Measurements from ENCODE around the gene ATF3. TPM values are rescaled to one million over a fixed set of nuclear protein-coding genes. Genes with fewer than 3 reads are reported as not detected.

The ATF3 gene
- total RNA-seq, 1 donor from 2014 or later, result 28.9 TPM

DNA sequence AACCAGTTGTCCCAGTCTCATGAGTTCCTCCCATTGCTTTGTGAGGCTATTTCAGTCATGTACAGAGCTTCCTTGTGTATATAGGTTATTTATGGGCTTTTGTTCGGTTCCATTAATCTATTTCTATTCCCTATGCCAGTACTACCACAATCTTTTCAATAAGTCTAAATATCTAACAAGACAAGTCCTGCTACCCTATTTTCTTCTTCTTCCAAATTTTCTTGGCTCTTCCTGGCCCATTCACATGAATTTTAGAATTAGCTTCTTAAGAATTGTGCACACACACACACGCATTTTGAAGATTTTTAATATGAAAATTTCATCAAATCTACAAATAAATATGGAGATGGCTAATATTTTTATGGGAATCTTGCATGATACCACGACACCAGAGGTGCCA lies 33.8 kb upstream of the ATF3 start:
- no peaks in the 10 kb centered on the region for H3K9me3 ChIP-seq
- no peaks in the 10 kb centered on the region for H3K36me3 ChIP-seq
- no peak overlapping the region for H3K27ac ChIP-seq
- no peaks in the 10 kb centered on the region for H3K4me1 ChIP-seq
- TF ChIP-seq CTCF (IDR thresholded peaks at IDR 0.05), result no peak
- intact Hi-C loops (cut with DNase I), result no loop called here
- no peak overlapping the region for H3K4me3 ChIP-seq
- ATAC-seq (no peak), DNase-seq (no peak)
- no peaks in the 10 kb centered on the region for H3K27me3 ChIP-seq

GRCh38 chr1:212575333-212575732 lies 33.2 kb upstream of the ATF3 start:
- TF ChIP-seq CTCF (IDR thresholded peaks at IDR 0.05), result no peak
- Histone ChIP-seq H3K4me1 (no peaks in the 10 kb centered on the region), H3K27ac (no peak overlapping the region), H3K27me3 (no peaks in the 10 kb centered on the region), H3K4me3 (no peak overlapping the region), H3K36me3 (no peaks in the 10 kb centered on the region), H3K9me3 (no peaks in the 10 kb centered on the region)
- intact Hi-C loops (cut with DNase I), result no loop called here
- DNase-seq, result no peak
- no peak for ATAC-seq

- DNase-seq (no peak), ATAC-seq (no peak)
- intact Hi-C loops (cut with DNase I), result no loop called here
- no peaks in the 10 kb centered on the region for H3K9me3 ChIP-seq
- H3K36me3 ChIP-seq, result no peaks in the 10 kb centered on the region
- H3K4me3 ChIP-seq, result no peak overlapping the region
- TF ChIP-seq CTCF (IDR thresholded peaks at IDR 0.05), result no peak
- H3K4me1 ChIP-seq, result no peaks in the 10 kb centered on the region
- H3K27ac ChIP-seq, result no peak overlapping the region
- no peaks in the 10 kb centered on the region for H3K27me3 ChIP-seq
These were observed 30.5 kb upstream of the ATF3 start for GRCh38 chr1:212578041-212578440.

DNA sequence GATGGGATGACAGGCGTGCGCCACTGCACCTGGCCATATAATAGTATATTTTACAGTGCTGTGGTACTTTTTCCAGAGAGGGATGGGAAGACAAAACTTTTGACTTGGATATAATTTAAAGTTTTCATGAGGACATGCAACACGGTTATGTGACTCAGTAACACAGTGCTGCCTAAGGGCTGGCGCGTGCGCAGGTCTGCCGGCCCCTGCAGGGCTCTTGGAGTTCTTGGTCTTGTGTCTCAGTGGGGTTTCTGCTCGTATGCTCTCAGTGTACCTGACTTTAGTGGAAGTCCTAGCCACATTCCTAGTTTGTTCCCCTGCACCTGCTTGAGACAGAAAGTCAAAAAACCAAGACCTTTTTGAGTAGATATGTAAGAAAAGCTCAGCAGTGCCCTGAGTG lies 27.5 kb upstream of the ATF3 start:
- no peaks in the 10 kb centered on the region for H3K4me1 ChIP-seq
- H3K4me3 ChIP-seq, result no peak overlapping the region
- no peak for TF ChIP-seq CTCF (IDR thresholded peaks at IDR 0.05)
- H3K9me3 ChIP-seq, result no peaks in the 10 kb centered on the region
- intact Hi-C loops (cut with DNase I), result no loop called here
- DNase-seq (no peak), ATAC-seq (no peak)
- peaks cover 3% of the 10 kb centered on the region for H3K27me3 ChIP-seq
- no peak overlapping the region for H3K27ac ChIP-seq
- no peaks in the 10 kb centered on the region for H3K36me3 ChIP-seq

- H3K27me3 ChIP-seq, result peaks cover 11% of the 10 kb centered on the region
- no peak overlapping the region for H3K27ac ChIP-seq
- no peaks in the 10 kb centered on the region for H3K4me1 ChIP-seq
- intact Hi-C loops (cut with DNase I), result no loop called here
- ATAC-seq, result no peak
- no peaks in the 10 kb centered on the region for H3K9me3 ChIP-seq
- TF ChIP-seq CTCF (IDR thresholded peaks at IDR 0.05), result no peak
- no peak for DNase-seq
- H3K36me3 ChIP-seq, result no peaks in the 10 kb centered on the region
- H3K4me3 ChIP-seq, result no peak overlapping the region
These were observed 26.3 kb upstream of the ATF3 start for GRCh38 chr1:212582291-212582690.
